GM19239 (cell line): ENCODE data around the gene LMO4.

ENCODE experiments used
- DNase-seq: peaks from one replicate; pipeline ENCODE4 v3.0.0; 2011; ENCODE audit warnings: low spot score; ENCODE audit not compliant: insufficient read length
- FAIRE-seq: peaks from 2 replicates; lab custom pipeline; 2011; peaks lifted over from hg19 to GRCh38; lab: Jason Lieb, UNC

The LMO4 gene

GRCh38 chr1:87356591-87356990 lies 27.9 kb downstream of the LMO4 start:
- DNase-seq (no peak), FAIRE-seq (no peak)

- DNase-seq: no peak
- FAIRE-seq: no peak
Measured at GRCh38 chr1:87358219-87358618, 29.5 kb downstream of the LMO4 start.

- DNase-seq: no peak
- no peak for FAIRE-seq
Measured at GRCh38 chr1:87359586-87359985, 30.9 kb downstream of the LMO4 start.

GRCh38 chr1:87362063-87362833 lies 33.6 kb downstream of the LMO4 start:
- DNase-seq (no peak), FAIRE-seq (no peak)

- DNase-seq (no peak), FAIRE-seq (no peak)
Measured at GRCh38 chr1:87362834-87363426, 34.2 kb downstream of the LMO4 start.

GRCh38 chr1:87367549-87367948 lies 38.9 kb downstream of the LMO4 start:
- FAIRE-seq (no peak), DNase-seq (no peak)

GRCh38 chr1:87368907-87369306 lies 40.2 kb downstream of the LMO4 start:
- FAIRE-seq (no peak), DNase-seq (no peak)

- DNase-seq (no peak), FAIRE-seq (no peak)
Measured at GRCh38 chr1:87369736-87370478, 41.2 kb downstream of the LMO4 start.

GRCh38 chr1:87370544-87370943 lies 41.9 kb downstream of the LMO4 start:
- FAIRE-seq (no peak), DNase-seq (no peak)

GRCh38 chr1:87379306-87379705 lies 50.6 kb downstream of the LMO4 start:
- DNase-seq: no peak
- no peak for FAIRE-seq

GRCh38 chr1:87386217-87386790 lies 57.6 kb downstream of the LMO4 start:
- FAIRE-seq: no peak

GRCh38 chr1:87388411-87388810 lies 59.7 kb downstream of the LMO4 start:
- DNase-seq (no peak), FAIRE-seq (no peak)

More at GRCh38 chr1:87386217-87386790, 57.6 kb downstream of the LMO4 start:
- no peak for DNase-seq

GRCh38 chr1:87389011-87389410 lies 60.3 kb downstream of the LMO4 start:
- DNase-seq (no peak), FAIRE-seq (no peak)

GRCh38 chr1:87389546-87389945 lies 60.9 kb downstream of the LMO4 start:
- FAIRE-seq: no peak

GRCh38 chr1:87392248-87393192 lies 63.8 kb downstream of the LMO4 start:
- FAIRE-seq (no peak), DNase-seq (no peak)

More at GRCh38 chr1:87389546-87389945, 60.9 kb downstream of the LMO4 start:
- DNase-seq: no peak

GRCh38 chr1:87393445-87394085 lies 64.9 kb downstream of the LMO4 start:
- FAIRE-seq: no peak
- DNase-seq: no peak

- FAIRE-seq: no peak
- no peak for DNase-seq
Measured at GRCh38 chr1:87394513-87394912, 65.8 kb downstream of the LMO4 start.

GRCh38 chr1:87394982-87395381 lies 66.3 kb downstream of the LMO4 start:
- peak; percentile 37 for FAIRE-seq

More at GRCh38 chr1:87394982-87395381, 66.3 kb downstream of the LMO4 start:
- no peak for DNase-seq
